Measurements from ENCODE around the gene NR5A2.

DNA sequence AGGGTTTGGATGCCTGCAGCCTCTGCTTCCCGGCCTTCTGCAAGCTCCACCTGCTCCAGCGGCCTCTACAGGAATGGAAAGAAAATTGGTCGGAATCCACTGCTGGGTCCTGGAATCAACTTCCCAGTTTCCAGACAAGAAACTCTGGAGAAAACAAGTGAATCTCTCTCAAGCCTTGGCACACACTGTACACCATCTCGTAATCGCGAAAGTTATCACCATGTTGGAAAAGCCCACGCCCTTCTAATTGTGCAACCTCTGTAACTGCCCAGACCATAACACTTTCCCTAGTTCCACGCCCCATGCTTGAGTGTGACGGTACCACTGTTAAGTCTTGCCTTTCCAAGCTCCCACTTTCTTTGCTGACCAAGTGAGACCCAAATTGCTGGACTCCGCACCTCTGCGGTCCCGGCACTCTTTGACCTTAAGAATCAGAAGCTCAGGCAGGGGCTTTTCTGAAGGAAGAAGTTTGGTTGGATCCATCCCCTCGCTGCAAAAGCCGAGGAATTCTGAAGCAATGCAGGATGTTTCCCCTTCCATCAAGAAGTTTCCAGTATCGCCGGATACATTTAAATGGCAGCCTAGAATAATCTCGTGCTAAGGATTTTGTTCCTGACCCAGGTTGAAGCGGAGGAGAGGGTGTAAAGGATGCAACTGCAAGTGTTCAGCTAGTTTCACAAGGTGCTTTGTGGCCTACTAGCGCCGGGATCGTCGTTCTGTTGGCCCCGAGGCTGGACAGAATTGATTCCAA is 6.2 kb downstream of the NR5A2 start:
- TF ChIP-seq EZH2 (IDR thresholded peaks at IDR 0.05; ENCODE audit: low read length): peak; percentile 86
- TF ChIP-seq, protein P1, sequence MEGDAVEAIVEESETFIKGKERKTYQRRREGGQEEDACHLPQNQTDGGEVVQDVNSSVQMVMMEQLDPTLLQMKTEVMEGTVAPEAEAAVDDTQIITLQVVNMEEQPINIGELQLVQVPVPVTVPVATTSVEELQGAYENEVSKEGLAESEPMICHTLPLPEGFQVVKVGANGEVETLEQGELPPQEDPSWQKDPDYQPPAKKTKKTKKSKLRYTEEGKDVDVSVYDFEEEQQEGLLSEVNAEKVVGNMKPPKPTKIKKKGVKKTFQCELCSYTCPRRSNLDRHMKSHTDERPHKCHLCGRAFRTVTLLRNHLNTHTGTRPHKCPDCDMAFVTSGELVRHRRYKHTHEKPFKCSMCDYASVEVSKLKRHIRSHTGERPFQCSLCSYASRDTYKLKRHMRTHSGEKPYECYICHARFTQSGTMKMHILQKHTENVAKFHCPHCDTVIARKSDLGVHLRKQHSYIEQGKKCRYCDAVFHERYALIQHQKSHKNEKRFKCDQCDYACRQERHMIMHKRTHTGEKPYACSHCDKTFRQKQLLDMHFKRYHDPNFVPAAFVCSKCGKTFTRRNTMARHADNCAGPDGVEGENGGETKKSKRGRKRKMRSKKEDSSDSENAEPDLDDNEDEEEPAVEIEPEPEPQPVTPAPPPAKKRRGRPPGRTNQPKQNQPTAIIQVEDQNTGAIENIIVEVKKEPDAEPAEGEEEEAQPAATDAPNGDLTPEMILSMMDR (optimal IDR thresholded peaks at IDR 0.05 in 1 of 3, IDR thresholded peaks at IDR 0.05 in 1 of 3, conservative IDR thresholded peaks at IDR 0.05 in 1 of 3; ENCODE audit: extremely low read depth in 1 of 3, insufficient read depth in 2 of 3, low read length in 3 of 3): no peak

Measured in keratinocyte (primary cell).